Body of pancreas (tissue), 4 donors: ENCODE data around the gene NRP1. TPM values are rescaled to one million over a fixed set of nuclear protein-coding genes. Genes with fewer than 3 reads are reported as not detected.

ENCODE experiments used
- ATAC-seq: fragments of 150-250 bp; one replicate; pipeline ENCODE4 v1.9.1; 2016
- DNase-seq, 4 donors: peaks; one replicate each; pipeline ENCODE4 v3.0.0-alpha.2; 2019
- H3K27ac ChIP-seq, 4 donors: fragments of 200-600 bp; sonication (generic); 1 replicate in 3 of 4; 2 replicates in 1 of 4; pipeline versions ENCODE4 v1.5.1 to v1.6.1; 2016 to 2019; ENCODE audit warnings: mild to moderate bottlenecking in 1 of 4, mixed read lengths in 1 of 4, moderate library complexity in 1 of 4
- H3K27me3 ChIP-seq, 2 donors: fragments of 200-600 bp; sonication (generic); one replicate each; pipeline ENCODE4 v1.6.0; 2016; ENCODE audit warnings: mild to moderate bottlenecking in 1 of 2
- H3K36me3 ChIP-seq, 2 donors: fragments of 200-600 bp; sonication (generic); replicated peaks in 1 of 2; 2 replicates each; pipeline ENCODE4 v1.5.1; 2016; ENCODE audit warnings: low read depth in 2 of 2; ENCODE audit not compliant: insufficient read depth in 1 of 2
- H3K4me1 ChIP-seq: fragments of 200-600 bp; sonication (generic); one replicate; pipeline ENCODE4 v1.6.0; 2016
- H3K4me3 ChIP-seq, 2 donors: fragments of 200-600 bp; sonication (generic); 1 replicate in 1 of 2; 2 replicates in 1 of 2; pipeline ENCODE4 v1.5.1; 2016 to 2019
- H3K9me3 ChIP-seq, 3 donors: fragments of 200-600 bp; sonication (generic); 1 replicate in 2 of 3; 2 replicates in 1 of 3; pipeline ENCODE4 v1.5.1; 2016
- CTCF ChIP-seq, 7 experiments: fragments of 450-650 bp in 4 of 7; fragments of 200-600 bp in 3 of 7; sonication (generic) in 3 of 7; IDR thresholded peaks; one replicate each; pipeline ENCODE4 v1.5.1; 2016 to 2019; ENCODE audit warnings: antibody characterized with exemption in 7 of 7
- POLR2A ChIP-seq, 3 donors: fragments of 450-650 bp; IDR thresholded peaks; one replicate each; pipeline ENCODE4 v1.6.1; 2016; ENCODE audit warnings: antibody characterized with exemption in 3 of 3, mild to moderate bottlenecking in 2 of 3
- WGBS, 2 donors: methylation state at CpG; one replicate each; pipeline ENCODE4 v1.1.5; 2017; 5-methylcytosine and 5-hydroxymethylcytosine counted together
- intact Hi-C: fragments of 100-400 bp; cut with DNase I; formaldehyde crosslinking; loops from one replicate; pipeline ENCODE4 v1.15.1; 2023
- total RNA-seq, 2 donors: library from RNA; depleted of rRNA; stranded (reverse); fragments of >200 nt; gene quantifications; one replicate each; pipeline ENCODE4 v1.1.0, GENCODE V29; 2016

The NRP1 gene
- total RNA-seq, 2 donors from 2014 or later = 37.6 to 62.6 TPM

GRCh38 chr10:33291053-33291592, 43.3 kb downstream of the NRP1 start:
- H3K27me3 ChIP-seq = no peaks in the 10 kb centered on the region
- H3K27ac ChIP-seq = no peak overlapping the region
- ATAC-seq (no peak), DNase-seq (no peak)
- H3K4me1 ChIP-seq = peaks cover 39% of the 10 kb centered on the region
- no peak overlapping the region for H3K4me3 ChIP-seq
- 72 to 73% methylated on average over 5 of the region's 5 CpGs for WGBS, 2 donors
- TF ChIP-seq POLR2A (IDR thresholded peaks at IDR 0.05) (no peak), CTCF (IDR thresholded peaks at IDR 0.05) (no peak)
- intact Hi-C loops = no loop called here
- H3K9me3 ChIP-seq = no peaks in the 10 kb centered on the region
- no peaks in the 10 kb centered on the region for H3K36me3 ChIP-seq

GRCh38 chr10:33290321-33291052, 44.0 kb downstream of the NRP1 start:
- intact Hi-C loops = no loop called here
- WGBS, 2 donors = 71 to 82% methylated on average over 13 of the region's 13 CpGs
- ATAC-seq (no peak), DNase-seq (no peak)
- Histone ChIP-seq H3K4me1 (peaks cover 41% of the 10 kb centered on the region), H3K27me3 (no peaks in the 10 kb centered on the region), H3K9me3 (no peaks in the 10 kb centered on the region), H3K4me3 (no peak overlapping the region), H3K36me3 (no peaks in the 10 kb centered on the region), H3K27ac (peak overlapping the region in 1 of 4 donors; percentile 5)
- TF ChIP-seq POLR2A (IDR thresholded peaks at IDR 0.05) = no peak
- TF ChIP-seq CTCF (IDR thresholded peaks at IDR 0.05) = no peak

- Histone ChIP-seq H3K9me3 (no peaks in the 10 kb centered on the region), H3K27me3 (no peaks in the 10 kb centered on the region), H3K4me3 (no peak overlapping the region), H3K36me3 (no peaks in the 10 kb centered on the region), H3K27ac (no peak overlapping the region), H3K4me1 (peaks cover 41% of the 10 kb centered on the region)
- WGBS, 2 donors = 77% methylated on average over 8 of the region's 8 CpGs
- DNase-seq = no peak
- intact Hi-C loops = no loop called here
- TF ChIP-seq CTCF (IDR thresholded peaks at IDR 0.05) = no peak
- no peak for ATAC-seq
Measured at GRCh38 chr10:33289776-33290175, 44.7 kb downstream of the NRP1 start.

- WGBS, 2 donors = 71 to 77% methylated on average over 3 of the region's 3 CpGs
- Histone ChIP-seq H3K4me3 (no peak overlapping the region), H3K27me3 (no peaks in the 10 kb centered on the region), H3K27ac (no peak overlapping the region), H3K4me1 (peaks cover 32% of the 10 kb centered on the region), H3K36me3 (no peaks in the 10 kb centered on the region), H3K9me3 (no peaks in the 10 kb centered on the region)
- intact Hi-C loops = no loop called here
- ATAC-seq (no peak), DNase-seq (no peak)
- no peak for TF ChIP-seq POLR2A (IDR thresholded peaks at IDR 0.05)
- TF ChIP-seq CTCF (IDR thresholded peaks at IDR 0.05) = no peak
Measured at GRCh38 chr10:33288127-33288526, 46.3 kb downstream of the NRP1 start.

GRCh38 chr10:33287112-33287511, 47.4 kb downstream of the NRP1 start:
- Histone ChIP-seq H3K27ac (no peak overlapping the region), H3K4me1 (peaks cover 31% of the 10 kb centered on the region), H3K4me3 (no peak overlapping the region), H3K36me3 (no peaks in the 10 kb centered on the region), H3K27me3 (no peaks in the 10 kb centered on the region), H3K9me3 (no peaks in the 10 kb centered on the region)
- ATAC-seq = peak; percentile 88
- WGBS, 2 donors = 9 to 10% methylated on average over 2 of the region's 2 CpGs
- intact Hi-C loops = no loop called here
- DNase-seq = no peak
- TF ChIP-seq POLR2A (IDR thresholded peaks at IDR 0.05) = no peak
- no peak for TF ChIP-seq CTCF (IDR thresholded peaks at IDR 0.05)
